Measurements from ENCODE around the gene ANKDD1A. TPM values are rescaled to one million over a fixed set of nuclear protein-coding genes. Genes with fewer than 3 reads are reported as not detected.

The ANKDD1A gene
- polyA plus RNA-seq, 4 donors, result 4.7 to 8.0 (median 7.0) TPM

DNA sequence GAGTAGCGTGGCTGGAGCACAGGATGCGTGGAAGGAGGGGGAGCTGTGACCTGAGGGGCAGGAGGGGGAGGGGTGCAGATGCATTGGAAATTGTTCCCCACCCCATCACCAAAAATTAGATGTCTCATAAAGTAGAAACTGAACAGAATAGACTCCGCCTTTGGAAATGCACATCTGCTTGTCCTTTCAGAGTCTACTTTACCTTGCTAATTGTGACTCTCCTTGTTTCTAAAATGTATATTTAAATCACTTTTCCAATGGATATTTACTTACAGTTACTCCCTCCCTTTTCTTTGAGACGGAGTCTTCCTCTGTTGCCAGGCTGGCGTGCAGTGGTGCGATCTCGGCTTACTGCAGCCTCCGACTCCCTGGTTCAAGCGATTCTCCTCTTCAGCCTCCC is 47.4 kb downstream of the ANKDD1A start:
- DNase-seq (ENCODE audit: low read depth in 4 of 4, low spot score in 3 of 4), result no peak

DNA sequence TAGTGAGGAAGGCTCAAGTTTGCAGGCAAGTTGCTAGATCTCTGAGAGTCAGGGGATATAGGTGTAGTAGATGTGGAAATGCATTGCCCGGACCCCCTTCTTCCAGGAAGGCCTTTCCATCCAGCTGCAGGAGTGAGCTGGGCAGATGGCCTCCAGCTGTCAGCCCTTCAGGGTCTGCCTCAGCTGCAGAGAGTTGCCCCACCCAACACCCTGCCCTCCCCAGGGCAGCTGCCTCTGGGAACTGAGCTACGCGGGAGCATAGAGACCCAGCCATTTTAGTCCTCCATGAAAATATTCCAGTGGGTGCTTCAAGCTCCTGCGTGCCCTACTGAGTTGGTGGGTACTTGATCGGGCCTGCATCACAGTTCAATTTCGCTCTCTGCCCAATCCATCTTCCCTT is 48.5 kb downstream of the ANKDD1A start:
- no peak for DNase-seq (ENCODE audit: low read depth in 4 of 4, low spot score in 3 of 4)

DNA sequence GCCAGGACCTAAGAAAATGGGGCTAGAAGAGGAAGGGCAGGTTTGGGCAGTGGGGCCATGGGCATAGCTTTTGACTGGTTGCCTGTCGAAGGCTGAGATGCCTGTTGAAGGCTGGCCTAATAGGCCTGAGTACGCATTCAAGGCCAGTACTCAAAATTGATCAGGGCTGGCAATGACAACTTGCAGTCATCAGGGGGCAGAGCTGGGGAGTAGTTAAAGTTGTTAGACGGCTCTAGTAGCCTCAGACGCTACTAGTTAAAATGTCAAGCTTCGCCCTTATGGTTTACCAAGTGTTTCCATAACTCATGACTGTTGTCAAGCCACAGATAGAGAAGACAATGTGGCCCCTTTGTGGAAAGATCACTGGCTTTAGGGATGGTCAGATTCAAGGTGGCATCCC is 49.3 kb downstream of the ANKDD1A start:
- no peak for DNase-seq (ENCODE audit: low read depth in 4 of 4, low spot score in 3 of 4)

DNA sequence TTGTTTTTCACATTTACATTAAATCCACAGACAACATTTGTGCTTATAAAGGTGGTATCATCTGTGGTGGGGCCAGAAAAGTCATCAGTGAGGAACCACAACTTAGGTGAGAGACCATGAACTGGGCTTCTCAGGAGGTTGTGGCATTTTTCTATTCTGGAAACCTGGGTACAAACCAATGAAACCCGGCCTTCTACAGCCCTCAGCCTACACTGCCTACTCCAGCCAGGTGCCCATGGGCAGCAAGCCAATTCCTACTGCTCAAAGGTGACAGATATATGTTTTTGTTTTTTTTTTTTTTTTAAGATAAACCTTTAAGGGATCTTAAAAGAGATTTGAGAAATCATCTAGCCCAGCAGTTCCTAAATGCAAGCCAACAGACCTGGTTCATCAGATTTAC is 57.7 kb downstream of the ANKDD1A start:
- DNase-seq (ENCODE audit: low read depth in 4 of 4, low spot score in 3 of 4), result no peak

DNA sequence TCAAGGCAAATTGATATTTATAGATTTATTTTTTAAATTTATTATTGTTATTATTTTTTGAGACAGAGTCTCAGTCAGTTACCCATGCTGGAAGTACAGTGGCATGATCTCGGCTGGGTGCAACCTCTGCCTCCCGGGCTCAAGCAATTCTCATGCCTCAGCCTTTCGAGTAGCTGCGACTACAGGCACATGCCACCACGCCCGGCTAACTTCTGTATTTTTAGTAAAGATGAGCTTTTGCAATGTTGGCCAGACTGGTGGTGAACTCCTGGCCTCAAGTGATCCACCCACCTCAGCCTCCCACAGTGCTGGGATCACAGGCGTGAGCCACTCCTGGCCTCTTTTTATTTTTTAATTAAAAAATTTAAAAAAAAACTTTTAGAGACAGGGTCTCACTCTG is 59.0 kb downstream of the ANKDD1A start:
- DNase-seq (ENCODE audit: low read depth in 4 of 4, low spot score in 3 of 4), result no peak

DNA sequence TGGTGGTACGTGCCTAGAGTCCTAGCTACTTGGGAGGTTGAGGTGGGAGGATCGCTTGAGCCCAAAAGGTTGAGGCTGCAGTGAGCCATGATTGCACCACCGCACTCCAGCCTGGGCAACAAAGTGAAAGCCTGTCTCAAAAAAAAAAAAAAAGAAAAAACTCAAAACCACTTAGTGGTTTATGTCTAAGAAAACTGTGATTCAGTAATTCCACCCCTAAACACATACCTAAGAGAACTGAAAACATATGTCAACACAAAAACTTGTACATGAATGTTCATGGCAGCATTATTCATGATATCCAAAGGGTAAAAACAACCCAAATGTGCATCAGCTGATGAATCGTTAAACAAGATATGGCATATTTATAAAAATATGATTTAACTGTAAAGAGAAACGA is 63.7 kb downstream of the ANKDD1A start:
- DNase-seq (ENCODE audit: low read depth in 4 of 4, low spot score in 3 of 4), result no peak

DNA sequence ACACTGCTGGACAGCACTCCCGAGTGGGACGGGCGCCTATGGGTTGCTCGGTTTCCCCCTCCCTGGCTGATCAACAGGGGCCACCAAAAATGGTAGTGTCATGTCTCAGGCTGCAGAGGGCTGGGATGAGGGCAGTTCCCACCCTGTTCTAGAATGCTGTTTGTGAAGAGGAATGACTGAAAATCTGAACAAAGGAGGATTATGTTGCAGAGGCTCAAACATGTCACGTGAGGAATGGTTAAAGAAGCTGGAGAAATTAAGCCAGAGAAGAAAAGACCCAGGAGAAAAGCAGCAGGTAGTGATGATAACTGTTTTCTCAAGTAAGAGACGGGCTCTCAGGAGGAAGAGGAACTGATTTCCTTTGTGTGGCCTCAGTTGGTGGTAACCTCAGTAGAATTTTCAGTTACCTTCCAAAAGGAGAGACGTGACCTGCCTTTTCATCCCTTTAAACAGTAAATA is 67.6 kb downstream of the ANKDD1A start:
- no peak for DNase-seq (ENCODE audit: low read depth in 4 of 4, low spot score in 3 of 4)

DNA sequence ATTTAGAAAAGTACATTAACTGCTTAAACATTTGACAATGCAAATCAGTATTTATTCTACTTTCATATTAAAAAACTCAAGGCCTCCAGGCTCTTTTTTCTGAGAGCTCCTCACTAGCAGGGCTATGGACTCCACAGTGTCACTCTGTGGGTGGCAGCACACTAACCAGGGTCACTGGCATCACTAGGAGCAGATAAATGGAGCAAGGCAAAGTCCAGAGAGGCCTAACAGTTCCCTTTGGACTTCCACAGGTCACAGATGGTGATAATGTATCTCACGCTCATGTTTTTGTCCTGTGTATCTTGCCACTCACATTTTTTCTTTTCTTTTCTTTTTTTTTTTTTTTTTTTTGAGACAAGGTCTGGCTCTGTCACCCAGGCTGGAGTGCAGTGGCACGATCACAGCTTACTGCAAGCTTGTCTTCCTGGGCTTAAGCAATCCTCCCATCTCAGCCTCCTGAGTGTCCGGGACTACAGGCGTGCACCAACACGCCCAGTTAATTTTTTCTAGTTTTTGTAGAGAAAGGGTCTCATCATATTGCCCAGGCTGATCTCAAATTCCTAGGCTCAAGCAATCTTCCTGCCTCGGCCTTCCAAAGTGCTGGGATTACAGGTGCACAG is 70.2 kb downstream of the ANKDD1A start:
- no peak for DNase-seq (ENCODE audit: low read depth in 4 of 4, low spot score in 3 of 4)

DNA sequence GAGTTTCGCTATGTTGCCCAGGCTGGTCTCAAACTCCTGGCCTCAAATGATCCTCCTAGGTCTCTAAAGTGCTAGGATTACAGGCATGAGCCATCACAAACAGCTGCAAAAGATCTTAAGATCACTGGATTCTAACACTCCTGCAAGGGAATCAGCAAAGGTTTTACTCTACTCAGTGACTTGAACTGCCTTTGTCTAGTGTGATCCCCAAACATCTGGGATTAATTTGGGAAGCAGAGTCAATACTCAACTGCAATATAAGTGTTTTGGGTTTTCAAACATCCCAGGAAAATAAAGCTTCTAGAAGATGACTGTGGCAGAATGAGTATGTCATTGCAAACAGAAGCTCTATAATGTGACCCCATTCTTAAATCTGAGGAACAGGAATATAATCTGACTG is 70.8 kb downstream of the ANKDD1A start:
- DNase-seq (ENCODE audit: low read depth in 4 of 4, low spot score in 3 of 4), result no peak

DNA sequence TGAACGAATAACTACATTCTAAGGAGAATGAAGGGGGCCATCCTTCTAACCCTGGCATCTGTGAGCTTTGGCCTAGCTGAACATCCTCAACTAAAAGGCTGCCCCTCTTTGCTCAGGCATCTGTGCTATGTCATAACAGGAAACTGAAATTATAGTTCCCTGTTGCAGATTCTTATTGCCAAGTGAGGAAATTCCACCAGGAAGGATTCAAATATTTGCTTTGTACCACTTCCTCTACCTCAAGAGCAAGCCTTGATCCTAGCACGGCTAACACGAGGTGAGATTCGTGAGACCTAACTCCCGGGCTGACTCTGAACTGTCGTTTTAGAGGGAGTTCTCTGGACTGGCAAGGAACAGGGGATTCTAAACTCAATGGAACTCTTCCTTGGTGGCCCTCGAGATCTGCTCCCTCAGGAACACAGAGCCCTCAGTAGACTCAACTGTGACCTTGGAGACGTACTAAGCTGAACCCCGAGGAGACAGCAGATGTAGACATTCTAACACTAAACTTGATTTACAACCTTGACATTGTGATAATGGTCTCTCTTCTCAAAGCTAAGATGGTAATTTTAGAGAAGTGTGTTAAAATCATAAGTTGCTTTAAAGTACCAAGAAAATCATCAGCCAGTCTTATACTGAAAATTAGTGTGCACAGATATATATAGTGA is 73.8 kb downstream of the ANKDD1A start:
- DNase-seq (ENCODE audit: low read depth in 4 of 4, low spot score in 3 of 4), result no peak

DNA sequence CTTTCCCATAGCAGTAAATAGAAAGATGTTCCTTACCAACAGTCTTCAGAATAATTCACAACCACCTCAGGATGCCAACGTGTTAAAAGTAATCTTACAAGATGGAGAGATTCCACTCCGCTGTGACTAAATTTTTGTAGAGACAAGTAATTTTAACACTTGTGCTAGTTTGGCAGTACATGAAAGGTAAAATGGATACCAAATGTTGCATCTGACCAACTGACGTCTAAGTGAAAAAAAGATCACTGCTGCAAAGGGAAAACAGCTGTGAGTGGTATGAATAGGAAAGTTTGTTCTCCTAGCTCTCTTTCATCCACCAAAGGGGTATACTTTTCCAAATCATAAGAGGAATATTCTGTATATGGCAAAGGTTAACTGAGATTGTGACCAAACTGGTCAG is 75.4 kb downstream of the ANKDD1A start:
- no peak for DNase-seq (ENCODE audit: low read depth in 4 of 4, low spot score in 3 of 4)

DNA sequence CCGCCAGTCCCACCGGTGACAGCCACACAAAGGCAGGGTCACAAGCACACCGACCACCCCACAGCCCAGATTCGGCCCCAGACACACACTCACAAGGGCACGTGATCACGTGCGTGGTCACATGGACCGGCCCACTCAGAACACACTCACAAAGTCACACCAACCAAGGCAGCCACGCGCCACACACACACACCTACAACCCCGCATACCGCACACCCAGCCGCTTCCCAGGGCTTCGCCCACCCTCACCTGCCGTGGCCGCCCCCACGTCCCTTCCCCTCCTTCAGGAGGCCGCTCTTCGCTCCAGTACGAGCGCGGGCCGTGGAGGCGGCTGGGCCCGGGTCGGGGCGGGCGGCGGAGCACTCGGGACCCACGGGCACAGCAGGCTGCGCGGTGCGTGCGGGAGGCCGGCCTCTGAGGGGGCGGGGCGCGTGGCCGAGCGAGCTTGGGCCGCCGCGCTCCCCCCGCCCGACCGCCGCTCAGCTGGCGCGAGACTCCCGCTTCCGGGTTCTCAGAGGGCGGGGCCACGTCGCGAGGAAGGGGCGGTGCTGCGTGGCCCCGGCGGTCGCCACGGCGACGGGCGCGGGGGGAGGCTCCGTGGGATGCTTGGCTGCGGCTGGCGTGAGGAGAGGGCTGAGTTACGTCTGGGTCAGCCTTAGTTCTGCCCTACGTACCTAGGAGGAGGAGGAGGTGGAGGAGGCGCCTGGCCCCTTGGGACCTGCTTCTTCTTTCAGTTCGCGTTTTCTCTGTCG is 77.9 kb downstream of the ANKDD1A start, which contains the start of gene SPG21:
Gene SPG21 (minus strand): TSS at position 499 of the 752 bp plus-strand sequence. CDS start 6,345 bp downstream, outside the sequence.
- peak; percentile 79 to 88 (median 87) for DNase-seq (ENCODE audit: low read depth in 4 of 4, low spot score in 3 of 4)

DNA sequence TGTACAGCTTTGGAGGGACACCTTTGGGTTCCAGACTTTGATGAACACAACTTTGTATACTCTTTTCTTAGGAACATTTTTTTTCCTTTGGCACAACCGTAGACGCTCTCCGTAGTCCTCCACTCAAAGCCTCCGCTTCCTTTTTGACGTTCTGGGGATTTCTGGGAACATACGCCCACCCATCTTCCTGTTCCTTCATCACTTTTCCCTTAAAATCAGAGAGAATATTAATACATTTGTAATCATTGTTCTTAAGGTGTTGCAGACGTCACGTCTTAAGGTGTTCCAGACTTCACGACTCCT is 78.4 kb downstream of the ANKDD1A start:
- no peak for DNase-seq (ENCODE audit: low read depth in 4 of 4, low spot score in 3 of 4)

DNA sequence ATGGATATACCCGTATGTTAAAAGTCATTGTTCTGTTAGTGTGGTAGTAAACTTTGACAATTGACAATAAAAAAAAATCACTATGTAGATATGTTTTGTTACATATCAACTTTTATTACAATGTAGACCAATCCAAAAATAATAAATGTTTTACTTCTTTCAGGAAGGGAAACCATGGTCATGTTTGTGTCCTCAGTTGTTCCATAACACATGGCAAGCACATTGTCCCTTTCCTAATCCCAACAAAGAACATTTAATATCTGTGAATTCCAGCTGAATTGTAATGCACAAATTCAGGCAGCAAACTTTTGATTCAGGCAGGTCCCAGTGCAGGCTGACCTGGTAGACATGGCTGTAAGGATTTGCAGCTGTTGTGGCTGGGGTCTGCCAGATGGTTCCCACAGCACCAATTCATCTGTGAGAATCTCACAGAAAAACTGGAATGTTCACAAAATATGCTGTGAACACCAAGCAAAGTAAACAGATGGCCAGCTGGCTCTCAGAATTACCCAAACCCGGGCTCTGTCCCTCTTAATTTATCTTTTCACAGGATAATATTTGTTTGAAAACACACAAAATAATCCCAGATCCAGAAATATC is 79.9 kb downstream of the ANKDD1A start:
- DNase-seq (ENCODE audit: low read depth in 4 of 4, low spot score in 3 of 4), result no peak

DNA sequence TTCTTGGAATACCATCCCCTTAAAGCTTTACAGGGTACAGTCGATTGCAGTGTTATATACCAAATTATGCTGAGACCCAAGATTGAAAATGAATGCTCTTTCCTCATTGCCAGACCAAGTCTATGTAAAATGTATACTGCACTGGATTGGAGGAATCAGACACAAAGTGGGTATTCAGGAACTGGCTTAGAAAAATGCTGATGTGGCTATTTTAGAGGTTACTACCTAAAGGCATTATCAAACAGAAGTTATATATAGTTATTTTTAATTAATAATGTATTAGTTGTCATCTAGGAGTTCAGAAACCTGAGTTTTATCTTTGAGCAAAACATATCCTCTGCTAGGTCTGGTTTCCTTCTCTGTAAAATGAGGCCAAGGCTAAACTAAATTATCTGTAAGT is 81.6 kb downstream of the ANKDD1A start:
- DNase-seq (ENCODE audit: low read depth in 4 of 4, low spot score in 3 of 4), result no peak

DNA sequence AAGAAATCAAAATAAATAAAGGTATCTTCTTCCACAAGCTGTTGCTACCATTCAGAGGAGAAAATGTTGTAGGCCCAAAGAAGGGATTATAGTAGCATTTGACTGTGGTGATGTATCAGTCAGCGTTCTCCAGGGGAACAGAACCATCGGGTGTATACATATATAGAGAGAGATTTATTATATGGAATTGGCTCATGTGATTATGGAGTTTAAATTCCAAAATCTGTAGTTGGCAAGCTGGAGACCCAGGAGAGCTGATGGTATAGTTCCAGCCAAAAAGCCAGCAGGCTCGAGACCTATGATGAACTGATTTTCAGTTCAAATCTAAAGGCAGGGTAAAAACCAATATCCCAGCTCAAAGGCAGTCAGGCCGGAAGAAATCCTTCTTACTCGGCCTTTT is 85.4 kb downstream of the ANKDD1A start:
- DNase-seq (ENCODE audit: low read depth in 4 of 4, low spot score in 3 of 4), result no peak

DNA sequence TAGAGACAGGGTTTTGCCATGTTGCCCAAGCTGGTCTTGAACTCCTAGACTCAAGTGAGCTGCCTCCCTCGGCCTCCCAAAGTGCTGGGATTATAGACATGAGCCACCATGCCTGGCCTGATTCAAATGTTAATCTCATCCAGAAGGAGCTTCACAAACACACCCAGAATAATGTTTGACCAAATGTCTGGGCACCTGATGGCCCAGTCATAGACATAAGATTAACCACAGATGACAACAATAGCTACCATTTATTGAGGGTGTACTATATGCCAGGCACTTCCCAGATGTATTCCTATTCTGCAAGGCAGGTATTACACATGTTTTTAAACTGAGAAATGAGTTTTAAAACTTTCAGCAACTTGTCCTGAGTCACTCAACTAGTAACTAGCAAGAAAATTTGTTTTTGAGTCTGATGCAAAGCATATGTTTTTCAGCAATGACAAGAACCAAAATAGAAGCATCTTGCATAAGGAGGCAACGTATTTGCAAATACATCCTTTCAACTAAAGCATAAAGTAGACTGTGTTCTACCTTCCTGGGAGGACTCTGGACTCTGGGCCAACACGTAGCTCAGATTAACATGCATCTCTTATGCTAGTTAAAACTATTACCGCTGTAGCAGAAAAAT is 86.2 kb downstream of the ANKDD1A start:
- no peak for DNase-seq (ENCODE audit: low read depth in 4 of 4, low spot score in 3 of 4)

DNA sequence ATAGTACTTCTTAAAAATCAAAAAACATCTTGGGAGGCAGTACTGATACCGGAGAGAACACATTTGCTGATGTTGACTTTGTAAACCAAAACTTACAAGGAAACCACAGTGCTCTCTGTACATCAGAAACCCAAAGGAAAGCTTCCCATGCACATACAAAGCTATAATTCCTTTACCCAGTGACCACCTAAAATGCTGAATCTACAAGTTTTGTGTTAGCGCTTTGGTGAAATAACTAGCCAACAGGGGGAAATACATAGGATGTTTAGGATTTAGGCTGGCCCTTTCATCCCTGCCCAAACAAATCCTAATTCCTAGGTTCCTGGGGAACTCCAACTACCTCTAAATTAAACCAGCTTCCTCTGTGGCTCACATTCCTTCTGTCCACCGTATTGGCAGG is 93.3 kb downstream of the ANKDD1A start:
- DNase-seq (ENCODE audit: low read depth in 4 of 4, low spot score in 3 of 4), result no peak

DNA sequence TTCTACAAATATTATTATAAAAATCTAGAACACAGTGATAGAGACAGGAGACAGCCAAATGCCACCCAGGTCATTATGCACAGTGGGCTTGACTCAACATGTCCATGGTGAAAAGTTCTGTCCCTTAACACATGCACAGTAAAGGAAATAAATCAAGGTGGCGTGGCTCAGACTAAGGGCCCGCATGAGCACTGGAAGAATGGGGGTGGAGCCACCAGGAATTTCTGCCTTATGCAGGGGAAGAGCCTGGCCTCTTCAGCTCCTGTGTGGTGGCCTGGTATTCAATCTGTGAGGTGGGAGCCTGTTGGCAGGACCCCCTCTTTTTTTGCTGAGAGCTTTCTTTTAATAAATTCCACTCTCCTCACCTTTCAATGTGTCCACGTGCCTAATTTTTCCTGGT is 95.2 kb downstream of the ANKDD1A start:
- DNase-seq (ENCODE audit: low read depth in 4 of 4, low spot score in 3 of 4), result no peak

Data from left renal pelvis (tissue), 4 donors.